Ureter (tissue), 1 donor: ENCODE results near the gene INPP5A. TPM values are rescaled to one million over a fixed set of nuclear protein-coding genes. Genes with fewer than 3 reads are reported as not detected.

Experiments
- DNase-seq: peaks from one replicate; pipeline ENCODE4 v3.0.0-alpha.2; 2020; ENCODE audit warnings: low spot score
- total RNA-seq: library from RNA; stranded (reverse); gene quantifications from one replicate; pipeline ENCODE4 v1.2.4, GENCODE V29; 2023
- donor health status: DM: yes; HTN: yes; CAD: no.

The INPP5A gene
- total RNA-seq, 1 donor from 2014 or later, result 63.5 TPM

DNA sequence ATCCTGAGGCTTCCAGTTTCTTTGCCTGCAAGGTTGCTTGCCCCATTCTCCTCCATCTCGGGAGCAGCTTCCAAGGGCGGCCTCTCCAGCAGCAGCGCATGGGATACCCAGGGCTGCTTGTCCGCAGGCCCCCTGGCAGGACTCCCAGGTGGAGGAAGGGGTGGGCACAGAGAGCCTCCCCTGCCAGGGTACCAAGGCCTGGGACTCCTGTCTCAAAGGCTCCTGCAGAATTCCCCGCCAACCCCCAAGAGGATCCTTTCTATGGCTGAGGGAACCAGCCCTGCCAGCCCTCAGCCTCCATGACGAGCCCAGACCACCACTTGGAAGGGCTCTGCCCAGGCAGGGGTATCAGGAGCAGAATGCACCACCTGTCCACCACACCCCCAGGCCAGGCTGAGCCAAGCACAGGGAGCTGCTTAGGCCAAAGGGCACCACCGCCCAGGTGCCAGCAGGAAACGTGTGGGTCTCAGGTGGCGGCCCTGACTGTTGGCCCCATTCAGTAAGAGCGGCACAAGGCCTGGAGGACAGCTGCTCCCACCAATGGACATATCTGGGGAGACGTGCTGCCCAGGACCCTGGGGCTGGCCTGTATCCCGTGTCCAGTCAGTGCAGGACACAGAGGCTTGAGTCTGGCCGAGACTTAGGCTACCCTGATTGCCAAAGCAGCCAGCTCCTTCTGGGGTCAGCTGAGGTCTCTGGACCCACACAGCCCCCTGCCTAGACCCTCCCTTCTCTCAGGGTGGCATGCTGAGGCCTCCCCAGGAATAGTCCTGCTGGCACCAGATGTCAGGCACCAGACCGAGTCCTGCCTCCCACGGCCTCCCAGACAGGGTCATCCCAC is 33.8 kb upstream of the INPP5A start:
- no peak for DNase-seq

GRCh38 chr10:132504501-132505272 is 32.9 kb upstream of the INPP5A start:
- no peak for DNase-seq

DNA sequence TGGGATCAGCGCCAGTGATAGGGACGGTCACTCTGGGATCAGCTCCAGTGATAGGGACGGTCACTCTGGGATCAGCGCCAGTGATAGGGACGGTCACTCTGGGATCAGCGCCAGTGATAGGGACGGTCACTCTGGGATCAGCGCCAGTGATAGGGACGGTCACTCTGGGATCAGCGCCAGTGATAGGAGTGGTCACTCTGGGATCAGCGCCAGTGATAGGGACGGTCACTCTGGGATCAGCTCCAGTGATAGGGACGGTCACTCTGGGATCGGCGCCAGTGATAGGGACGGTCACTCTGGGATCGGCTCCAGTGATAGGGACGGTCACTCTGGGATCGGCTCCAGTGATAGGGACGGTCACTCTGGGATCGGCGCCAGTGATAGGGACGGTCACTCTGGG is 32.0 kb upstream of the INPP5A start:
- peak; percentile 41 for DNase-seq

DNA sequence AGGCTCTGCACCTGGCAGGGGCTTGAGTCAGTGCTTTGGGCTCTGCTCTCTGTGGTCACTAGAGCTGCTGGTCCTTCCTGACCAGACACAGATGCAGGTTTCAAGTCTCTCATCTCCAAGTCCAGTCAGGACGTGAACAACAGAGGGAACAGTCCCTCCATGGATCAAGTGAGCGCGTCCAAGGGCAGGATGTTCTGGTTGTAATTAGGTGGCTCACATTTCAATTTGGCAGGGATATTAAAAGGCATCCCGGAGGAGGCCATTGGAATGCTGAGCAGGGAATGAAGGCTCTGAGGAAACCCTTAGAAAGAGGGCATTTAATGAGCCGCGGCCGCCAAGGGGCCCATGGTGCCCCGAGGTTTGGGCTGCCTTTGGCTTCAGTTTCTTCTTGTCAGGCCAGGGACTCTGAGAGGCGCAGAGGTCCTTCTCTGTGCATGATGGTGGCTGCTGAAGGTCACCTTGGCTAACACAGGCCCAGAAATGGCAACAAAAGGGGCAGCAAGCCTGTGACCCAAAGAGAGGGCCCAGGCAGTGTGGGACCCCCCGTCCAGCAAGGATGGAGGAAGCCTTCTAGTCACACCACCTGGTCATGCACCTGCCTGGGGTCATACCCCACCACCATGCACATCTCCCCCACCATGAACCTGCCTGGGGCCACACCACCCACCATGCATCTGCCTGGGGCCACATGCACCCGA is 30.7 kb upstream of the INPP5A start:
- DNase-seq, result peak; percentile 56

GRCh38 chr10:132507409-132507955 is 30.1 kb upstream of the INPP5A start:
- peak; percentile 38 for DNase-seq

GRCh38 chr10:132507956-132508490 is 29.6 kb upstream of the INPP5A start:
- DNase-seq, result peak; percentile 39

- DNase-seq, result peak; percentile 70
Observed at GRCh38 chr10:132508581-132509443, 28.8 kb upstream of the INPP5A start.

GRCh38 chr10:132509506-132510173 is 27.9 kb upstream of the INPP5A start:
- DNase-seq, result peak; percentile 41

GRCh38 chr10:132510174-132510611 is 27.4 kb upstream of the INPP5A start:
- peak; percentile 40 for DNase-seq

GRCh38 chr10:132511121-132512051 is 26.2 kb upstream of the INPP5A start:
- no peak for DNase-seq

- DNase-seq, result no peak
Observed at GRCh38 chr10:132512052-132512442, 25.5 kb upstream of the INPP5A start.

GRCh38 chr10:132512693-132513345 is 24.8 kb upstream of the INPP5A start:
- DNase-seq, result no peak

GRCh38 chr10:132514821-132515520 is 22.6 kb upstream of the INPP5A start:
- peak; percentile 39 for DNase-seq

DNA sequence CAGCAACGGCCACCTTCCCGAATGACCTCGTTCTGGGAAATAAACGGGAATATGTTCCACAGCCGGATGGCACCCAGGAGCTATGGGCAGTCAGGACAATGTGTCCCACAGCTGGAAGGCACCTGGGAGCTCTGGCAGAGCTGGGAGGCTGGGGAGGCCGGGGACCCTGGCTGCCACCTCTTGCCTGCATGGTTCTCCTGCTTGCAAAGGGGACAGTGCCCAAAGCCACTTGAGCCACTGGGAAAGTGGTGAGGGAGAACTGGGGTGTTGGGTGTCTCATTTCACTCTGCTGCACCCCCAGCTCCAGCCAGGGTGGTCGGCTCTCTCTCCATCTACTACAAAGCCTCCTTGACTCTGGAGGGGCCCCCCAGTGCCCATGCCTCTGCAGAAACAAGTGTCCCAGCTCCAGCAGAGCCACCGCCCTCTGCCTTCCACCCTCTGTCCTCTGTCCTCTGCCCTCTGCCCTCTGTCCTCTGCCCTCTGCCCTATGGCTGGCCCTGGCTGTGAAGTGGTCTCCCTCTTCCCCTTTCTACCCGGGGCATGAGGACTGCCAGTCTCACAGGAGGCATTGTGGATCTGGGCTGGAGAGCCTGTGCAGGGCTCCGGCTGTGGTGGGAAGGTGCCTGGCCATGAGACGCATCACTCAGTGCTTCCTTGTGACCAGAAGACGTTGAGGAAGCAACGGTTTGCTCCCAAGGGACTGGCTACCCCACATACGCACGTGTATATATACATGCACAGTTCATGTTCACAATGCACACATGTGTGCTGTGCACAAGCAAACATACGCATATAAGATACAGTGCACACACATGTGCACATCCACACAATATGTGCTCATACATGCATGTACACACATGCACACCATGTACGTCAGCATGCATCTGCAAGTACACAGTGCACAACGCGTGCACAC is 21.5 kb upstream of the INPP5A start:
- peak; percentile 43 for DNase-seq

- peak; percentile 91 for DNase-seq
Observed at GRCh38 chr10:132516771-132517725, 20.5 kb upstream of the INPP5A start.
